Skeletal muscle tissue (tissue), 4 donors: ENCODE data around the gene ZNF367. TPM values are rescaled to one million over a fixed set of nuclear protein-coding genes. Genes with fewer than 3 reads are reported as not detected.

Experiments used
- H3K27ac ChIP-seq: one replicate; pipeline ENCODE4 v1.7.0; 2013; ENCODE audit warnings: mild to moderate bottlenecking, low read depth, low read length, inconsistent platforms
- H3K27me3 ChIP-seq, 3 donors: one replicate each; pipeline ENCODE4 v1.7.0; 2013; ENCODE audit warnings: low read length in 3 of 3; ENCODE audit not compliant: control insufficient read depth in 3 of 3, insufficient read depth in 3 of 3
- H3K36me3 ChIP-seq, 3 donors: one replicate each; pipeline ENCODE4 v1.7.0; 2013; ENCODE audit warnings: low read length in 3 of 3; ENCODE audit not compliant: control insufficient read depth in 3 of 3, insufficient read depth in 3 of 3
- H3K4me1 ChIP-seq, 3 donors: one replicate each; pipeline ENCODE4 v1.7.0; 2013; ENCODE audit warnings: low read length in 3 of 3, mild to moderate bottlenecking in 3 of 3; ENCODE audit not compliant: control insufficient read depth in 3 of 3, insufficient read depth in 3 of 3
- H3K4me3 ChIP-seq, 3 donors: one replicate each; pipeline ENCODE4 v1.7.0; 2013; ENCODE audit warnings: low read length in 3 of 3
- H3K9ac ChIP-seq, 3 donors: one replicate each; pipeline ENCODE4 v1.7.0; 2013; ENCODE audit warnings: low read length in 3 of 3, mild to moderate bottlenecking in 3 of 3, moderate library complexity in 2 of 3, low read depth in 1 of 3
- H3K9me3 ChIP-seq, 3 donors: one replicate each; pipeline ENCODE4 v1.7.0; 2013; ENCODE audit warnings: low read length in 3 of 3; ENCODE audit not compliant: control insufficient read depth in 3 of 3
- total RNA-seq: library from RNA; depleted of rRNA; stranded (reverse); fragments of >200 nt; gene quantifications from one replicate; pipeline ENCODE4 v1.2.3, GENCODE V29; 2014
- donor health status: Osteomylitis.

ZNF367 gene
- total RNA-seq, 1 donor from 2014 or later, result 5.2 TPM

DNA sequence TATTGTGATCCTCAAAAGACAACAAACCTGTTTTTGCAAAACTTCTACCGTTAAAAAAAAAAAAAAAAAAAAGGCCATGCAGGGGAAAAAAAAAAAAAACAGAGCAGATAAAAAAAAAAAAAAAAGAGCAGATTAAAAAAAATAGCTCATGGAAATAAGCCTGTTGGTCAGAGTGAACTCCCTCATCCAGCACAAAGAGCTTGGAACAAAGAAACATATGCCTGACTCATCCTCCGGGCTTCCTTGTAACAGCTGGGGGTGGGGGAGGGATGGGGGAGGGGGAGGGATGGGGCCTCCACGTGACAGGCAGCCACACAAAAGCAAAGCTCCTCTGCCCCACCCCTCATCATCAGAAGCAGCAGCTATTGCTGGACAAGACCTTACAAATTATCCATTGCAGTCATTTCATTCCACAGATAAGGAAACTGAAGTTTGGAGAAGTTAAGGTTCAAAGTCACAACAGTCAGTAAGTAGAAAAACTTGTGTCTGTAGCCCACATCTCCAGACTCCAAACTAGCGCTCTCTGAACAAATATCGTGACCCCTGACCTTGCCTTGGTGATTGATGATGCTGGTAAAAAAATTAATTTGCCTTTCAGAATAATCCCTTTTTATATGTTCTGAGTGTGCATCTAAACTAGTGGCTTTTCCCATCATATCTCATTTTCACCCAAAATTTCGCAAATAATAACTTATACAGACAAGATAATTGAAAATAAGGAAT, 73.6 kb downstream of the ZNF367 start:
- Histone ChIP-seq H3K36me3 (peaks cover 6 to 7% (median 6%) of the 10 kb centered on the region in 3 donors), H3K4me3 (no peak overlapping the region), H3K27ac (no peak overlapping the region), H3K9me3 (peaks cover 0 to 5% (median 2%) of the 10 kb centered on the region in 3 donors), H3K4me1 (no peaks in the 10 kb centered on the region), H3K27me3 (no peaks in the 10 kb centered on the region), H3K9ac (no peak overlapping the region)

DNA sequence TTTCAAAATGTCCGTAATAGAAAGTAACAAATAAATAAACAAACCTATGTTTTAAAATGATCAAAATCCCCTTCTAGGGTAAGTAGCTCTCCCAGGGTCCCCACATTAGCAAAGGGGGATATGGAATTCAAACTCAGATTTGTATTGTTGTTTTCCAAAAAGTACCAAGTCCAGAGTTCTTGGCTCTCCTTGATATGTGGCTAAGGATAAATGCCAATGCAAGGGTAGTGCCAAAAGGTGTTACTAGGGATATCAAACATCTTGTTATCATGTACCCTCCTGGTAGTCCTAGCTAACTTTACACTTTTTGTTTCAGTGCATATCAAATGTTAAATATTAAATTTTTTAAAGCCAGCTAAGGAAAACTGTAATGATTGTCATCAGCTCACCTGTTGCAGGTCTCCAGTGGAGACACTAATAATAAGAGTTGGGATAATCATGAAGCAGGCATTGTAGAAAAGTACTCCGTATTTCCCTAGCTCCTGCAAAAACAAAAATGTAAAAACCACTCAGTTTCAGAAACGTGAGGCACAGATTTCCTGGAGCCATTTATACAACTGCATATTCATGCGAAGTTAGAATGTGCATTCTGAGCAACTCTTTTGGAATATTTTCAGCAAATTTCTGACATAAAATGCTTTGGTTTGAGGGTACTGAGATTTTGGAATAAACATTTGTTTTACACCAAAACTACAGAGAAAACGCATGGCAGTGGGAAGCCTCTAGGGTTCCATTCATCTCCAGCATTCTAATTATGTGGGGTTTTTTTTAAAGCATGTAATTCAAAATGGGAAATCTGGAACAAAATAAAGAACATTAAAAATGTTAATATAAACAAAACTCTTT, 74.4 kb downstream of the ZNF367 start:
- no peaks in the 10 kb centered on the region for H3K27me3 ChIP-seq
- H3K4me3 ChIP-seq, result no peak overlapping the region
- no peaks in the 10 kb centered on the region for H3K4me1 ChIP-seq
- peaks cover 4 to 6% (median 6%) of the 10 kb centered on the region in 3 donors for H3K36me3 ChIP-seq
- no peak overlapping the region for H3K27ac ChIP-seq
- peaks cover 0 to 5% (median 2%) of the 10 kb centered on the region in 3 donors for H3K9me3 ChIP-seq
- no peak overlapping the region for H3K9ac ChIP-seq

DNA sequence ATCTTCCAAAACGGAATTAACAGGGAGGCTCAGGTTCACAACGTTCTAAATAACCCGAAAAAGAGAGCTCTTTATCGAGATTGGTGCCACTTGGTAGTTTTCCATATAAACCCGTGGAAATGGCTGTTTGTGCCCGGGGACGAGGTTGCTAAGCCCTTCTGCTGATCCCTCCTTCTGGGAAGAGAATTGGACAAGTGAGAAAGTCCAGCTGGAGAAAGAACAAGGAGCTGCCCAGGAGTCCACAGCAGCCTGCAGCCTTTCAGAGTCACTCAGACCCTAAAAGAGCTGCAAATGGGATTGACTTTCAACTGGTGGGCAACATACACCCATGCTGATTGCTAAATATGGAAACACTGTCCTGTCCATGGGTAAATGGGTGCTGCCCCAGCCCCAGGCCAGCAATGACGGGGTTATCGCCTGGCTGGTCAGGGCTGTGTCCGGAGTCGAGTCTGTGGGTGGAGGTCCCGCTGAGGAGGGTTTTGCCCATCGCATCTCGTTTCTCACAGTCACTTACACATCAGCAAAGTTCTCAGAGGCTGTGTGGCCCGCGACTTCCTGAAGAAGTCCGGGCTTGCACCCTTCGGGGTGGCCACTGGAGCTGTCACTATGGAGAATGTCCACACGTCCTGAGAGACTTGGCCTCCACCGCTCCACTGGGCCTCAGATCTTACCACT, 75.5 kb downstream of the ZNF367 start:
- Histone ChIP-seq H3K4me3 (no peak overlapping the region), H3K9me3 (no peaks in the 10 kb centered on the region), H3K9ac (no peak overlapping the region), H3K4me1 (no peaks in the 10 kb centered on the region), H3K27ac (no peak overlapping the region), H3K36me3 (no peaks in the 10 kb centered on the region), H3K27me3 (no peaks in the 10 kb centered on the region)

DNA sequence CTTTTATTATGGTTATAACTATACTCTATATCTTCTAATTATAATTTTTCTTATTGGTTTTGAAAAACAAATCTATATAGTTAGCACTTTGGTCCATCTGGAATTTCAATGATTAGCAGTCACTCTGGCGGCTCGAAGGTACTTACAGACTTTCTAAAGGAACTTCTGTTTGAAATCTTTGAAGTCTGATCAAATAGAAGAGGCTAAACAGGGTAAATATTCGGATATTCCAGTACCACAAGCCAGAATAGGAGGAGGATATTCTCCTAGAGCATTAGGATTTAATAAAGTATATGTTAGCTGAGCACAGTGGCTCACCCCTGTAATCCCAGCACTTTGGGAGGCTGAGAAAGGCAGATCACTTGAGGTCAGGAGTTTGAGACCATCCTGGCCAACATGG, 77.5 kb downstream of the ZNF367 start:
- H3K4me1 ChIP-seq, result no peaks in the 10 kb centered on the region
- H3K9ac ChIP-seq, result no peak overlapping the region
- no peak overlapping the region for H3K27ac ChIP-seq
- no peaks in the 10 kb centered on the region for H3K27me3 ChIP-seq
- peaks cover 0 to 4% (median 0%) of the 10 kb centered on the region in 3 donors for H3K36me3 ChIP-seq
- no peak overlapping the region for H3K4me3 ChIP-seq
- H3K9me3 ChIP-seq, result no peaks in the 10 kb centered on the region

DNA sequence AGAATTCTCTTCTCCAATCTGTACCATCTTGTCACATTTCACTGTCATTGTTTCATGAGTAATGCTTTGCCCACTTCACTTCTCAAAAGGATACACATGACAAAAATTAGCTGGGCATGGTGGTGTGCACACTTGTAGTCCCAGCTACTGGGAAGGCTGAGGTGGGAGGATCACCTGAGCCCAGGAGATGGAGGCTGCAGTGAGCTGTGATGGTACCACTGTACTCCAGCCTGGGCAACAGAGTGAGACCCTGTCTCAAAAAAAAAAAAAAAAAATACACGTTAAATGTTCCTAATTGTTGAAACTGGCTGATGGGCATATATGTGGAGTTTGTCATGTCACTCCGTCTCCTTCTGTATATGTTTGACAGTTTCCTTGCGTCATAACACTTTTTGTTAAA, 79.9 kb downstream of the ZNF367 start:
- Histone ChIP-seq H3K36me3 (peaks cover 0 to 4% (median 3%) of the 10 kb centered on the region in 3 donors), H3K9ac (no peak overlapping the region), H3K27ac (no peak overlapping the region), H3K4me3 (no peak overlapping the region), H3K9me3 (no peaks in the 10 kb centered on the region), H3K27me3 (no peaks in the 10 kb centered on the region), H3K4me1 (no peaks in the 10 kb centered on the region)

Other genes starting within 250 kb of the ZNF367 start
- gene HSD17B3, start 116.2 kb downstream of the ZNF367 start, total RNA-seq, result 1.0 TPM
- gene SLC35D2, start 34.7 kb downstream of the ZNF367 start, total RNA-seq, result 14.6 TPM
- gene HABP4, start 31.8 kb upstream of the ZNF367 start, total RNA-seq, result 8.4 TPM
- 45.9 TPM for gene CDC14B, start 201.5 kb upstream of the ZNF367 start, total RNA-seq
- gene PRXL2C, start 236.9 kb upstream of the ZNF367 start, total RNA-seq, result 16.7 TPM